ENCODE measurements around the gene ATG7.
"Not testable (repeated sequence)": the region's sequence is repeated elsewhere in the genome, so short reads cannot be mapped to it uniquely, and the experiment has no call there.

The ATG7 gene

GRCh38 chr3:11511606-11512005, 239.4 kb downstream of the ATG7 start:
- DNase-seq, result not testable (repeated sequence)

GRCh38 chr3:11513125-11513816, 241.1 kb downstream of the ATG7 start:
- DNase-seq, result not testable (repeated sequence)

- DNase-seq, result no peak
Measured at GRCh38 chr3:11513817-11514135, 241.6 kb downstream of the ATG7 start.

GRCh38 chr3:11514191-11514821, 242.1 kb downstream of the ATG7 start:
- peak; percentile 75 for DNase-seq

- DNase-seq, result no peak
Measured at GRCh38 chr3:11517601-11518000, 245.4 kb downstream of the ATG7 start.

GRCh38 chr3:11521167-11521566, 249.0 kb downstream of the ATG7 start:
- DNase-seq, result no peak

- no peak for DNase-seq
Measured at GRCh38 chr3:11522398-11522715, 250.2 kb downstream of the ATG7 start.

GRCh38 chr3:11522953-11523571, 250.9 kb downstream of the ATG7 start:
- DNase-seq, result no peak

GRCh38 chr3:11523572-11524101, 251.4 kb downstream of the ATG7 start:
- no peak for DNase-seq

GRCh38 chr3:11526121-11526520, 253.9 kb downstream of the ATG7 start:
- DNase-seq, result not testable (repeated sequence)

- no peak for DNase-seq
Measured at GRCh38 chr3:11529281-11529680, 257.1 kb downstream of the ATG7 start.

GRCh38 chr3:11530153-11530721, 258.0 kb downstream of the ATG7 start:
- no peak for DNase-seq

GRCh38 chr3:11532931-11533391, 260.8 kb downstream of the ATG7 start:
- no peak for DNase-seq

- no peak for DNase-seq
Measured at GRCh38 chr3:11534011-11534792, 262.0 kb downstream of the ATG7 start.

GRCh38 chr3:11534793-11535101, 262.6 kb downstream of the ATG7 start:
- no peak for DNase-seq

- no peak for DNase-seq
Measured at GRCh38 chr3:11535243-11535960, 263.2 kb downstream of the ATG7 start.

GRCh38 chr3:11536132-11536935, 264.1 kb downstream of the ATG7 start:
- no peak for DNase-seq

- DNase-seq, result peak; percentile 25
Measured at GRCh38 chr3:11536936-11537612, 264.9 kb downstream of the ATG7 start.

GRCh38 chr3:11538581-11538980, 266.4 kb downstream of the ATG7 start:
- no peak for DNase-seq

GRCh38 chr3:11539218-11539617, 267.0 kb downstream of the ATG7 start:
- no peak for DNase-seq

- no peak for DNase-seq
Measured at GRCh38 chr3:11539677-11540076, 267.5 kb downstream of the ATG7 start.

All from suppressor macrophage treated with lipopolysaccharide for 4 hours (primary cell).